Activated CD4-positive, alpha-beta T cell treated with anti-CD3 and anti-CD28 coated beads, Interleukin-2, amount 50 U/mL, for 16 hours (primary cell): ENCODE data around the gene B4GALT7.
"Not testable (repeated sequence)": the region's sequence is repeated elsewhere in the genome, so short reads cannot be mapped to it uniquely, and the experiment has no call there.

Source experiments
- DNase-seq: peaks from one replicate; pipeline ENCODE4 v3.0.0-alpha.2; 2020

B4GALT7 gene

GRCh38 chr5:177599731-177600507, at the start of gene B4GALT7:
TSS of gene B4GALT7 (plus strand) at chr5:177600132. CDS start at chr5:177600211, 79 bp downstream.
- DNase-seq: peak; percentile 89

GRCh38 chr5:177552839-177553455, 47.0 kb upstream of the B4GALT7 start:
- no peak for DNase-seq

GRCh38 chr5:177553671-177554429, 46.1 kb upstream of the B4GALT7 start:
- peak; percentile 39 for DNase-seq

GRCh38 chr5:177554474-177555111, 45.3 kb upstream of the B4GALT7 start, which contains the start of gene FAM193B:
TSS of gene FAM193B (minus strand) at chr5:177554563. CDS start at chr5:177554458, 105 bp downstream.
- DNase-seq: peak; percentile 97

- DNase-seq: no peak
These were observed 44.7 kb upstream of the B4GALT7 start for GRCh38 chr5:177555228-177555627.

- DNase-seq: no peak
These were observed 44.3 kb upstream of the B4GALT7 start for GRCh38 chr5:177555665-177556064.

- DNase-seq: peak; percentile 37
These were observed 42.8 kb upstream of the B4GALT7 start for GRCh38 chr5:177557041-177557647.

GRCh38 chr5:177557796-177558195, 42.1 kb upstream of the B4GALT7 start:
- DNase-seq: no peak

- not testable (repeated sequence) for DNase-seq
These were observed 40.4 kb upstream of the B4GALT7 start for GRCh38 chr5:177559446-177559941.

GRCh38 chr5:177565046-177565445, 34.9 kb upstream of the B4GALT7 start:
- DNase-seq: no peak

- no peak for DNase-seq
These were observed 31.6 kb upstream of the B4GALT7 start for GRCh38 chr5:177568326-177568725.

GRCh38 chr5:177569894-177570293, 30.0 kb upstream of the B4GALT7 start:
- no peak for DNase-seq

GRCh38 chr5:177575488-177575887, 24.4 kb upstream of the B4GALT7 start:
- DNase-seq: no peak

- DNase-seq: no peak
These were observed 23.8 kb upstream of the B4GALT7 start for GRCh38 chr5:177576169-177576568.

- no peak for DNase-seq
These were observed 21.6 kb upstream of the B4GALT7 start for GRCh38 chr5:177578316-177578715.

- no peak for DNase-seq
These were observed 11.5 kb upstream of the B4GALT7 start for GRCh38 chr5:177588413-177588909.

- DNase-seq: no peak
These were observed 9.5 kb upstream of the B4GALT7 start for GRCh38 chr5:177590406-177590805.

- no peak for DNase-seq
These were observed 8.3 kb upstream of the B4GALT7 start for GRCh38 chr5:177591690-177592009.

- peak; percentile 92 for DNase-seq
These were observed 7.7 kb upstream of the B4GALT7 start, which contains the start of gene TMED9 for GRCh38 chr5:177592010-177592834. TSS of gene TMED9 (plus strand) at chr5:177592203. CDS start at chr5:177592215, 12 bp downstream.

- no peak for DNase-seq
These were observed 7.0 kb upstream of the B4GALT7 start for GRCh38 chr5:177592905-177593304.

- DNase-seq: no peak
These were observed 6.4 kb upstream of the B4GALT7 start for GRCh38 chr5:177593511-177593910.
